HT1080 (cell line): ENCODE data around the gene CD74. TPM values are rescaled to one million over a fixed set of nuclear protein-coding genes. Genes with fewer than 3 reads are reported as not detected.
A peak's percentile ranks its signal among the peaks of the same experiment; 100 is the strongest.

Experiments used
- DNase-seq: peaks from one replicate; pipeline ENCODE4 v3.0.0-alpha.2; 2015; ENCODE audit warnings: low read depth
- total RNA-seq: library from RNA; depleted of rRNA; stranded (reverse); fragments of >200 nt; shearing (Covaris generic); gene quantifications from 2 replicates; pipeline ENCODE4 v1.2.3, GENCODE V29; 2014

CD74 gene
- total RNA-seq, 1 experiment from 2014 or later, result 1.2 TPM

- DNase-seq, result peak; percentile 62
Measured at GRCh38 chr5:150410524-150411244, 2.0 kb downstream of the CD74 start.

- peak; percentile 85 for DNase-seq
Measured at GRCh38 chr5:150409638-150410523, 2.8 kb downstream of the CD74 start.

GRCh38 chr5:150408231-150408943 is 4.3 kb downstream of the CD74 start:
- no peak for DNase-seq

GRCh38 chr5:150407096-150407720 is 5.5 kb downstream of the CD74 start:
- DNase-seq, result no peak

- no peak for DNase-seq
Measured at GRCh38 chr5:150406723-150407095, 6.0 kb downstream of the CD74 start.

- DNase-seq, result no peak
Measured at GRCh38 chr5:150406103-150406722, 6.5 kb downstream of the CD74 start.

GRCh38 chr5:150404941-150405816 is 7.5 kb downstream of the CD74 start:
- DNase-seq, result no peak

- no peak for DNase-seq
Measured at GRCh38 chr5:150404535-150404934, 8.2 kb downstream of the CD74 start.

GRCh38 chr5:150404121-150404520 is 8.6 kb downstream of the CD74 start:
- DNase-seq, result no peak

- no peak for DNase-seq
Measured at GRCh38 chr5:150402901-150403342, 9.8 kb downstream of the CD74 start.

GRCh38 chr5:150402229-150402773 is 10.4 kb downstream of the CD74 start:
- no peak for DNase-seq

GRCh38 chr5:150401376-150402228 is 11.1 kb downstream of the CD74 start:
- DNase-seq, result no peak

- no peak for DNase-seq
Measured at GRCh38 chr5:150401076-150401375, 11.7 kb downstream of the CD74 start.

- DNase-seq, result no peak
Measured at GRCh38 chr5:150400316-150401075, 12.2 kb downstream of the CD74 start.

- DNase-seq, result no peak
Measured at GRCh38 chr5:150399524-150400211, 13.0 kb downstream of the CD74 start.

GRCh38 chr5:150398722-150399523 is 13.8 kb downstream of the CD74 start:
- no peak for DNase-seq
